ENCODE data around the gene DHPS.
"Not testable (repeated sequence)": the region's sequence is repeated elsewhere in the genome, so short reads cannot be mapped to it uniquely, and the experiment has no call there.

DHPS gene

GRCh38 chr19:12705169-12705568 is 23.5 kb upstream of the DHPS start:
- no peak for DNase-seq

DNA sequence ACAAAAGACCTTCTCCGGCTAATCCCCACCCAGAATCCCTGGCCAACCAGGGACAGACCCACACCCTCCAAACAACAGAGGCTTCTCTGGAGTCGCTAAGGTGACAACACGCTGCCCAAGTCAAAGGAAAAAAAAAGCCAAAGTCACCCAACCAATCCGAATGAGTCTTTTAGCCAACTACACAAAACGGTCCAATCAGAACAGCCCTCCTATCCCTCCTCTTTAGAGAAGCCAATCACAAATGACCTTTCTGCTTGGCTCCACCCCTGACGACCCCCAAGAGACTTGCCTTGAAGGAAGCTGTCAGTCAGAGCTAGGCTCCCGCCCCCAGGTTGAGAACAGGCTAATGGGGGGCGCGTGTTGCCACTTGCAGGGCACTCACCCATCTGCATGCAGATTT is 21.4 kb upstream of the DHPS start:
- DNase-seq = no peak

- DNase-seq = no peak
Measured at GRCh38 chr19:12701596-12702282, 20.1 kb upstream of the DHPS start.

DNA sequence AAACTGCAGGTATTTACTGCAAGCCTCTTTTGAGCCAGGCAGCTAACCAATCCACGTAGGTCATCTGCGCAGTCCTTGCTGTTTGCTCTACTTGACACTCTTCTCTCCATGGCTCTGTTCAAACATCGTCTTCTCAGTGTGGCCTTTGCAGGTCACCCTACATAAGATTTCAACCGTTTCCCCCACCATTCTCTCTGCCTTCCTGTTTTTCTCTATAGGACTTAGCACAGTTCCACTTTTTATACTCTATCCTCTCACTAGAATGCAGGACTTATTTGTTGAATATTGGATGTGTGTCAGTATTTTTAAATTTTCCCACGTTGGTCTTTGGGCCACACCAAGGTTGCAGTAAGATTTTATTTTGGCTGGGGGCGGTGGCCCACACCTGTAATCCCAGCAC is 16.5 kb upstream of the DHPS start:
- no peak for DNase-seq

DNA sequence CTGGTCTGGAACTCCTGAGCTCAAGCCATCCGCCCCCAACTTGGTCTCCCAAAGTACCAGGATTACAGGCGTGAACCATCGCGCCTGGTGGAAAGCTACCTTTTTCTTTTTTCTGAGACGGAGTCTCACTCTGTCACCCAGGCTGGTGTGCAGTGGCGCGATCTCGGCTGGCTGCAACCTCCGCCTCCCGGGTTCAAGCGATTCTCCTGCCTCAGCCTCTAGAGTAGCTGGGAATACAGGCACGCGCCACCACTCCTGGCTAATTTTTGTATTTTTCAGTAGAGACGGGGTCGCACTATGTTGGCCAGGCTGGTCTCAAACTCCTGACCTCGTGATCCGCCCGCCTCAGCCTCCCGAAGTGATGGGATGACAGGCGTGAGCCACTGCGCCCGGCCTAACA is 15.7 kb upstream of the DHPS start:
- DNase-seq = not testable (repeated sequence)

- peak; percentile 98 to 99 for DNase-seq
Measured at GRCh38 chr19:12696366-12697335, 15.0 kb upstream of the DHPS start, which contains the start of gene FBXW9. Gene FBXW9, minus strand, starts transcription at chr19:12696631. Its CDS starts 50 bp downstream, at chr19:12696581.

- no peak for DNase-seq
Measured at GRCh38 chr19:12695997-12696365, 14.3 kb upstream of the DHPS start.

DNA sequence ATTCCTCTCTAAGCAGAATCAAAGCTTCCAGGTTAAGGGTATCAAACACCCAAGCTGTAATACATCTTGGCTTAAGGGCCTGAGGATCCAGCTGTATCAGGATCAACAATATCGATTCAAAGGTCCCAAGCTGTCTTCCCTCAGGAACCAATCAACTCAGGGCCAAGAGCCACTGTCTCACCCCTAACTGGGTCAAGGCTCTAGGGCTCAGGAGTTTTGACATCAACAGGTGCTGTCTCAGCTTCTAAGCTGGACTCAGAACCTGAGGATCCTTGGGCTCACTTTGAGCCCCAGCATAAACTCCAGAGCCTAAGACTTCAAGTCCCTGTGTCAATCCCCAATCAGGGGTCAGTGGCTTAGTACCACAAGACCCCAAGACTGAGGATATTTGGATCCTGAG is 13.8 kb upstream of the DHPS start:
- no peak for DNase-seq

GRCh38 chr19:12695096-12695495 is 13.4 kb upstream of the DHPS start:
- no peak for DNase-seq

- DNase-seq = no peak
Measured at GRCh38 chr19:12694641-12695040, 13.0 kb upstream of the DHPS start.

- no peak for DNase-seq
Measured at GRCh38 chr19:12692960-12693359, 11.3 kb upstream of the DHPS start.

GRCh38 chr19:12689581-12690216 is 8.0 kb upstream of the DHPS start:
- DNase-seq = no peak

GRCh38 chr19:12689012-12689411 is 7.3 kb upstream of the DHPS start:
- DNase-seq = no peak

GRCh38 chr19:12687496-12688196 is 6.0 kb upstream of the DHPS start, which contains the start of gene GNG14:
Gene GNG14, plus strand, starts transcription at chr19:12687998. Its CDS starts 51 bp downstream, at chr19:12688049.
- DNase-seq = no peak

DNA sequence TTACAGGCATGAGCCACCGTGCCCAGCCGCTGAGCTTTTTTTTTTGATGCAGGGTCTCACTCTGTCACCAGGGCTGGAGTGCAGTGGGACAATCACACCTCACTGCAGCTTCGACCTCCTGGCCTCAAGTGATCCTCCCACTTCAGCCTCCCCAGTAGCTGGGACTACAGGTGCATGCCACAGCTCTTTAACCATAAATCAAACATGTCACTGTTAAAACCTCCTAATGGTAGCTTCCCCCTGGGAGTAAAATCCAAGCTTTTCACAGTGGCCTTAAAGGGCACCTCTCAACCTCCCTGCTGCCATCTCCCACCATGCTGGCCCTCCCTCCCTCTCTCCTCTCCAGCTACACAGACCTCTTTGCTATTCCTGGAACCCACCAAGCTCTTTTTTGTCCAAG is 4.2 kb upstream of the DHPS start:
- no peak for DNase-seq

GRCh38 chr19:12680034-12680433 is 1.6 kb downstream of the DHPS start:
- no peak for DNase-seq

GRCh38 chr19:12678039-12678438 is 3.6 kb downstream of the DHPS start:
- DNase-seq = not testable (repeated sequence)

DNA sequence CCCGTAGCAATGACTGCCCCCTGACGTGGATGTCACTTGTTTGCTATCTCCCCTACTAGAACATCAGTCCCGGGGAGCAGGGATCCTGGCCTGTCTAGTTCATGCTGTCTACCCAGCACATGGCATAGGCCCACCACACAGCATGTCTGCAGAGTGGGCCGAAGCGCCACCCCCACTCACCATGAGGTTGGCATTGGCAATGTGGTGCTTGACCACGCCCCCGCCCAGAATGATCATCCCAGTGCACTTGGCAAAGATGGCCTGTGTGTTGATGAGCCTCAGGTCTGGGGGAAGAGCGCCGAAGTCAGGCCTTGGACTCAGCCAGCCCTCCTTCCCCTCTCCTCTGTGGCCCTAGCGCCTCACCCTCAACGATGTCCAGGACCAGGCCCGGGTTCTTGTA is 4.8 kb downstream of the DHPS start:
- no peak for DNase-seq

- peak; percentile 76 to 79 for DNase-seq
Measured at GRCh38 chr19:12676384-12676792, 5.3 kb downstream of the DHPS start.

GRCh38 chr19:12675940-12676339 is 5.7 kb downstream of the DHPS start:
- DNase-seq = no peak

DNA sequence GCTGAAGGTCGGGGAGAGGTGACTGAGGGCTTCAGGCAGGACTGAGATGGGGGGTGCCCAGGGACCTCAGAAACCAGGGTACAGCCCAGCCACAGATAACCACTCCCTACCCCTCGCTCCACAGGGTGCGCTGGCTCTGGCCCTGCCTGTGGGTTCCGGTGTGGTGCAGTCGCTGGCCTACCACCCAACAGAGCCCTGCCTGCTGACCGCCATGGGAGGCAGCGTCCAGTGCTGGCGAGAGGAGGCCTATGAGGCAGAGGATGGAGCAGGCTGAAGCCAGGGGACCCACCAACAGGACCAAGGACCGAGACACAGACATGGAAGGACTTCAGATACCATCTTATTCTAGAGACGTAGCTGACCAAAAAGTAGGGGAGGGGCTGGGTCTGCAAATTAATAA is 6.3 kb downstream of the DHPS start:
- DNase-seq = no peak

DNA sequence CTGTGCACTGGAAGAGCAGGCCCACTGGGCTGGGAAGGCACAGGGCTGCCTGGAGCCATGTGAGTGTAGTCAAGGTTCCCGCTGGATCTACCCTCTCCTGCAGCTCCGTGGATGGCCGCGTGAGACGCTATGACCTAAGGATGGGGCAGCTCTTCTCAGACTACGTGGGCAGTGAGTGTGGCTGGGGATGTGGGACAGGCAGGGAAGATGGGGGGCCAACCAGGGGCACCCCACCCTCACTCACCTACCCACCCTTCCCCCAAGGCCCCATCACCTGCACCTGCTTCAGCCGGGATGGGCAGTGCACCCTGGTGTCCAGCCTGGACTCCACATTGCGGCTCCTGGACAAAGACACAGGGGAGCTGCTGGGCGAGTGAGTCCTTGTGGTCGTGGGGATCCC is 8.9 kb downstream of the DHPS start:
- no peak for DNase-seq

Data from inflammatory macrophage (primary cell).